ENCODE results near the gene SMOC1. TPM values are rescaled to one million over a fixed set of nuclear protein-coding genes. Genes with fewer than 3 reads are reported as not detected.

SMOC1 gene, protein sequence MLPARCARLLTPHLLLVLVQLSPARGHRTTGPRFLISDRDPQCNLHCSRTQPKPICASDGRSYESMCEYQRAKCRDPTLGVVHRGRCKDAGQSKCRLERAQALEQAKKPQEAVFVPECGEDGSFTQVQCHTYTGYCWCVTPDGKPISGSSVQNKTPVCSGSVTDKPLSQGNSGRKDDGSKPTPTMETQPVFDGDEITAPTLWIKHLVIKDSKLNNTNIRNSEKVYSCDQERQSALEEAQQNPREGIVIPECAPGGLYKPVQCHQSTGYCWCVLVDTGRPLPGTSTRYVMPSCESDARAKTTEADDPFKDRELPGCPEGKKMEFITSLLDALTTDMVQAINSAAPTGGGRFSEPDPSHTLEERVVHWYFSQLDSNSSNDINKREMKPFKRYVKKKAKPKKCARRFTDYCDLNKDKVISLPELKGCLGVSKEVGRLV
- 6.2 TPM for polyA plus RNA-seq (2012; ENCODE audit: insufficient read length, low read depth)

GRCh38 chr14:69879175-69880043 lies at the start of gene SMOC1:
Gene SMOC1, plus strand, starts transcription at chr14:69879416. Its CDS starts 263 bp downstream, at chr14:69879679.
- TF ChIP-seq REST (IDR thresholded peaks at IDR 0.05; ENCODE audit: insufficient read depth in 1 of 2, low read depth in 2 of 2, low read length in 2 of 2) (no peak), TAF1 (IDR thresholded peaks at IDR 0.05; ENCODE audit: borderline replicate concordance, insufficient read depth, low read length) (no peak), SIN3A (IDR thresholded peaks at IDR 0.05; ENCODE audit: borderline replicate concordance, insufficient read depth, low read length) (no peak), FOXP2 (optimal IDR thresholded peaks at IDR 0.05; ENCODE audit: borderline replicate concordance, extremely low read depth, extremely low read length, insufficient read depth) (no peak), POLR2AphosphoS5 (IDR thresholded peaks at IDR 0.05; ENCODE audit: low read depth, low read length) (no peak)

DNA sequence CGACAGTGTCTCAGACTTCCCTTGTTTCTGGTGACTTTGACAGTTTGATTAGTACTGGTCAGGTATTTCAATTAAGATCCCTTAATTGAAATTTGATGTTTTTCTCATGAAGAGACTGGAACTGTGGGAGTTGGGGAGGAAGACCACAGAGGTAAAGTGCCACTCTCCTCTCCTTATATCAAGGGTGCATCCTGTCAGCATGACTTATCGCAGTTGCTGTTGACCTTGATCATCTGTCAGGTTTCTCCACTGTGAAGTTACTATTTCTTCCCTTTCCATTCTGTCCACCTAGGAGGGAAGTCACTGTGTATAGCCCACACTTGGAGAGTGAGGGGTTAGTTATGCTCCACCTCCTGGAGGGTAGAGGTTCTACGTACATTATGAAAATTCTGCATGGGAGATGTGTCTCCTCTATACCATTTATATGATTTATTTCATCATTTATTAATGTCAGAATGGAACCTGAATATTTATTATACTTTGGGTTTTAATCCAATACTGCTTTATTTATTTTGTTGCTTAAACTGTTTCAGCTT lies 40.3 kb upstream of the SMOC1 start:
- no peak for TF ChIP-seq TAF1 (IDR thresholded peaks at IDR 0.05; ENCODE audit: borderline replicate concordance, insufficient read depth, low read length)
- TF ChIP-seq REST (IDR thresholded peaks at IDR 0.05; ENCODE audit: insufficient read depth in 1 of 2, low read depth in 2 of 2, low read length in 2 of 2) = no peak
- TF ChIP-seq POLR2AphosphoS5 (IDR thresholded peaks at IDR 0.05; ENCODE audit: low read depth, low read length) = no peak

GRCh38 chr14:69839661-69840060 lies 39.6 kb upstream of the SMOC1 start:
- no peak for TF ChIP-seq POLR2AphosphoS5 (IDR thresholded peaks at IDR 0.05; ENCODE audit: low read depth, low read length)
- no peak for TF ChIP-seq REST (IDR thresholded peaks at IDR 0.05; ENCODE audit: insufficient read depth in 1 of 2, low read depth in 2 of 2, low read length in 2 of 2)
- no peak for TF ChIP-seq SIN3A (IDR thresholded peaks at IDR 0.05; ENCODE audit: borderline replicate concordance, insufficient read depth, low read length)
- TF ChIP-seq TAF1 (IDR thresholded peaks at IDR 0.05; ENCODE audit: borderline replicate concordance, insufficient read depth, low read length) = no peak
- no peak for TF ChIP-seq FOXP2 (optimal IDR thresholded peaks at IDR 0.05; ENCODE audit: borderline replicate concordance, extremely low read depth, extremely low read length, insufficient read depth)

GRCh38 chr14:69841656-69842055 lies 37.6 kb upstream of the SMOC1 start:
- no peak for TF ChIP-seq POLR2AphosphoS5 (IDR thresholded peaks at IDR 0.05; ENCODE audit: low read depth, low read length)
- no peak for TF ChIP-seq TAF1 (IDR thresholded peaks at IDR 0.05; ENCODE audit: borderline replicate concordance, insufficient read depth, low read length)
- no peak for TF ChIP-seq SIN3A (IDR thresholded peaks at IDR 0.05; ENCODE audit: borderline replicate concordance, insufficient read depth, low read length)
- TF ChIP-seq REST (IDR thresholded peaks at IDR 0.05; ENCODE audit: insufficient read depth in 1 of 2, low read depth in 2 of 2, low read length in 2 of 2) = no peak
- TF ChIP-seq FOXP2 (optimal IDR thresholded peaks at IDR 0.05; ENCODE audit: borderline replicate concordance, extremely low read depth, extremely low read length, insufficient read depth) = no peak

All from PFSK-1 (cell line).